Kidney epithelial cell (primary cell): ENCODE measurements around the gene EEF1AKMT2. TPM values are rescaled to one million over a fixed set of nuclear protein-coding genes. Genes with fewer than 3 reads are reported as not detected.
"Not testable (repeated sequence)": the region's sequence is repeated elsewhere in the genome, so short reads cannot be mapped to it uniquely, and the experiment has no call there.

ENCODE experiments used
- DNase-seq: peaks from one replicate; pipeline ENCODE4 v3.0.0-alpha.2; 2010; ENCODE audit warnings: low read depth
- H3K27me3 ChIP-seq: 2 replicates; pipeline ENCODE4 v1.6.0; 2011; ENCODE audit warnings: low read length; ENCODE audit not compliant: control insufficient read depth, insufficient read depth
- H3K36me3 ChIP-seq: 2 replicates; pipeline ENCODE4 v1.5.1; 2011; ENCODE audit warnings: low read length; ENCODE audit not compliant: control insufficient read depth, insufficient read depth
- H3K4me3 ChIP-seq: 2 replicates; pipeline ENCODE4 v1.5.1; 2011; ENCODE audit warnings: low read depth, mild to moderate bottlenecking, control low read depth, low read length
- total RNA-seq: library from RNA; depleted of rRNA; stranded (reverse); fragments of >200 nt; gene quantifications from 2 replicates; pipeline ENCODE4 v1.2.3, GENCODE V29; 2015
- TF ChIP-seq, protein P1 (sequence below): IDR thresholded peaks from 2 replicates; pipeline ENCODE4 v1.5.1; 2011; ENCODE audit warnings: mild to moderate bottlenecking, moderate library complexity, low read length, control low read depth, inconsistent platforms; ENCODE audit not compliant: insufficient read depth, poor library complexity, severe bottlenecking

EEF1AKMT2 gene
- total RNA-seq, 1 donor from 2014 or later: 13.5 TPM

DNA sequence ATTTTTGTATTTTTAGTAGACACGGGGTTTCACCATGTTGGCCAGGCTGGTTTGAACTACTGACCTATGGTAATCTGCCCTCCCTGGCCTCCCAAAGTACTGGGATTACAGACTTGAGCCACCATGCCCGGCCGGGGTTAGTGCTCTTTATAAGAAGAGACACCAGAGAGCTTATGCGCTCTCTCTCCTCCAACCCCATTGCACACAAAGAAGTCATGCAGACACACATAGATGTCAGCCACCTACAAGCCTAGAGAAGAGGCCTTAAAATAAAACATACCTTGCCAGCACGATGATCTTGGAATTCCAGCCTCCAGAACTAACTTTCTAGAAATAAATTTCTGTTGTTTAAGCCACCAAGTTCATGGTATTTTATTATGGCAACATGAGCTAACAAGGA is 37.5 kb downstream of the EEF1AKMT2 start:
- Histone ChIP-seq H3K27me3 (no peaks in the 10 kb centered on the region), H3K4me3 (no peak overlapping the region), H3K36me3 (no peaks in the 10 kb centered on the region)
- TF ChIP-seq, protein P1, sequence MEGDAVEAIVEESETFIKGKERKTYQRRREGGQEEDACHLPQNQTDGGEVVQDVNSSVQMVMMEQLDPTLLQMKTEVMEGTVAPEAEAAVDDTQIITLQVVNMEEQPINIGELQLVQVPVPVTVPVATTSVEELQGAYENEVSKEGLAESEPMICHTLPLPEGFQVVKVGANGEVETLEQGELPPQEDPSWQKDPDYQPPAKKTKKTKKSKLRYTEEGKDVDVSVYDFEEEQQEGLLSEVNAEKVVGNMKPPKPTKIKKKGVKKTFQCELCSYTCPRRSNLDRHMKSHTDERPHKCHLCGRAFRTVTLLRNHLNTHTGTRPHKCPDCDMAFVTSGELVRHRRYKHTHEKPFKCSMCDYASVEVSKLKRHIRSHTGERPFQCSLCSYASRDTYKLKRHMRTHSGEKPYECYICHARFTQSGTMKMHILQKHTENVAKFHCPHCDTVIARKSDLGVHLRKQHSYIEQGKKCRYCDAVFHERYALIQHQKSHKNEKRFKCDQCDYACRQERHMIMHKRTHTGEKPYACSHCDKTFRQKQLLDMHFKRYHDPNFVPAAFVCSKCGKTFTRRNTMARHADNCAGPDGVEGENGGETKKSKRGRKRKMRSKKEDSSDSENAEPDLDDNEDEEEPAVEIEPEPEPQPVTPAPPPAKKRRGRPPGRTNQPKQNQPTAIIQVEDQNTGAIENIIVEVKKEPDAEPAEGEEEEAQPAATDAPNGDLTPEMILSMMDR: no peak
- DNase-seq: no peak

DNA sequence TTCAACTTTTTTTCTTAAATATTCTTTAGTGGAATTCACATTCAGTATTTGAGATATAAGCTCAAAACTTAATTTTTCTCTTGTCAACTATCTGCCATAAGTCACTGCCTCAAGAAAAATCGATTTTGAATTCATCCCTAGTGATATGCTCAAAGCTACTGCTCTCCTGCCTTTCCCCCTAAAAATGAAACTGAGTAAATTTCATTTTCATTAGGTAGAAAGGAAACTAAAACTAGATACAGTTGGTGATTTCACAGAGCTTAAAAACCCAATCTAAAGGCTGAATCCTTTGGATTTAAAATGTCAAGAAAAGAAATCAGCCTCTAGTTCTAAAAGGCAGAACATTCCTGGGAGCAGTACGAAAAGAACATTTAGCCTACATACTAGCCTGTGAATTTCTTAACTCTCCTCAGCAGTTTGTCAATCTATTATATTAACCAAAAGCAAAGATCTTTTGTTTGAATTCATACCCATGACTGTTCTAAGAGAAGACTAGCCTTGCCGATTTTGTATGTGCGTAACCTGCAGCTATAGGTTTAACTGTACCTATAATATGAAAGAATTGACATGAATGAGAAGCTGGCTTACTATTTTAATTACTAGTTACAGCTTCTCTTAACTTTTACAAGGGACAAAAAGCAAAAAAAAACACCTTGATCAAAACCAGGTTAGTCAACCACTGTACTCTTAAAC is 42.6 kb downstream of the EEF1AKMT2 start:
- Histone ChIP-seq H3K4me3 (no peak overlapping the region), H3K36me3 (no peaks in the 10 kb centered on the region), H3K27me3 (no peaks in the 10 kb centered on the region)
- TF ChIP-seq, protein P1: no peak
- no peak for DNase-seq

DNA sequence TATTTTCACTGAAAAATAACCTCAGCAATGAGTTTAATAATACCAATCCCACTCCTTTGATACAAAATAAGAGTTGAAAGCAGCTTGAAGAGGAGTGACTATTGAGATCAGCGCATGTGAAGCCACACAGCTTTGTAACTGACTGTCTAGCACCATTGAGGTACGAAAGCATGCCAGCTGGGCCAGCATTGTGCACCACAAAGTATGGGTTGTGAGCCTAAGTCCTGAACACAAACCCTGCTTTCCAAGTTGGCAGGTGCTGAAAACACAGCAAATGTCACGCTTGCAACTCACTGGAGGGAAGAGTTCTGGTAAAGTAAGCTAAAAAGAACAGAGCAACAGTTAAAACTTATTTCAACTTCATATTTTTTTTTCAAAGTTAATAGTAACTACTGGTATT is 43.5 kb downstream of the EEF1AKMT2 start:
- Histone ChIP-seq H3K27me3 (no peaks in the 10 kb centered on the region), H3K36me3 (no peaks in the 10 kb centered on the region), H3K4me3 (no peak overlapping the region)
- TF ChIP-seq, protein P1: no peak
- DNase-seq: no peak

DNA sequence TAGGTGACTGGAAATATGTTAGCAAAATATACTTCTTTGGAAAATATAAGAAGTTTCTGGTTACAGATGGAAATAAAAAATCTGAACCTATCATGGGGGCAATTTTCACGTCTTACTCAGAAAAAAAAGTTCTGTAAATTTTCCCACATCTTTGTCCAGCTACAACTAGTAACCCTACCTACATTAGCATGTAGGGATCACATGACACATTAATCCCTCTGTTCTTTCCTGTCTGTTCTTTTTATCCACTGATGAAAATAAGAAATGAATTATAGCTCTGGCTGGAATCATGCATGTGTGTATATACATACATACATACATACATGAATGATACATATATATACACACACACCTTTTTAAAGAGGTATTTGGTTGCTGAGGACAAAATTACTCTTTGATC is 43.9 kb downstream of the EEF1AKMT2 start:
- Histone ChIP-seq H3K27me3 (no peaks in the 10 kb centered on the region), H3K4me3 (no peak overlapping the region), H3K36me3 (no peaks in the 10 kb centered on the region)
- TF ChIP-seq, protein P1: no peak
- DNase-seq: no peak

DNA sequence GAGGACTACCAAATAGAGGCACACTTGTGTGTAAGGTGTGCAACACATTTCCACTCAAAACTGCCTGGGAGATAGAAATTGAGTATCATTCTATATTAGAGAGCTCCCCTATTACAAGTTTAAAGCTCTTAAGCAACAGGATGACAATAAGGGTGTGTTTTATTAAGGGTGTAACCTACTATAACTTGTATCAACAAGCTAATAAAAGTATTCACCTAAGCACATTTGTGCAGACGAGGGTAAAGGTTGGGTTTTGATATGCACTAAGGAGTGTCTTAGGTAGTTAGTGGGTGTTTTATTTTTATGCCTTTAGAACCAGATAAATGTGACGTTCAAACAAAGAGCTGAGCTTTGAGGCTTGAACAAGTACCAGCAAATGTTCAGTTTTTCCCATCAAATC is 44.7 kb downstream of the EEF1AKMT2 start:
- Histone ChIP-seq H3K4me3 (no peak overlapping the region), H3K36me3 (no peaks in the 10 kb centered on the region), H3K27me3 (no peaks in the 10 kb centered on the region)
- TF ChIP-seq, protein P1: no peak
- DNase-seq: no peak

DNA sequence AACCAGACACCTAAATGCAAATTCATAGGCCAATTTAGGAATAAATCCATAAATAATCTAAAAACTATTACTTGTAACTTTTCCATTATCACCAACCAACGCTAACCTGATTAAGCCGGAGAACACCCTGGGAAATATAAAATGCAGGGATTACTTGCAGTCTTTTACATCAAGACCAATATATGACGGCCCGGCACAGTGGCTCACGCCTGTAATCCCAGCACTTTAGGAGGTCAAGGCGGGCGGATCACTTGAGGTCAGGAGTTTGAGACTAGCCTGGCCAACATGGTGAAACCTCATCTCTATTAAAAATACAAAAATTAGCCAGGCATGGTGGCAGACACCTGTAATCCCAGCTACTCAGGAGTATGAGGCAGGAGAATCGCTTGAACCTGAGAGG is 45.2 kb downstream of the EEF1AKMT2 start:
- H3K36me3 ChIP-seq, DNase-seq, H3K27me3 ChIP-seq, H3K4me3 ChIP-seq: not testable (repeated sequence)
